HL-60 (cell line): Measurements from ENCODE around the gene EFNB1.

Experiments
- DNase-seq, 2 experiments: peaks; one replicate each; pipeline ENCODE4 v3.0.0-alpha.2; 2010 to 2020; ENCODE audit warnings: low read depth in 1 of 2, low spot score in 1 of 2
- H3K27ac ChIP-seq: fragments of 250-450 bp; sonication (Bioruptor Pico); replicated peaks from 2 replicates; pipeline ENCODE4 v1.5.1; 2020; ENCODE audit warnings: mild to moderate bottlenecking, moderate library complexity
- H3K27me3 ChIP-seq: fragments of 250-450 bp; sonication (Bioruptor Pico); 2 replicates; pipeline ENCODE4 v1.5.1; 2021; ENCODE audit warnings: mild to moderate bottlenecking, moderate library complexity; ENCODE audit not compliant: insufficient read depth, poor library complexity, severe bottlenecking
- H3K4me3 ChIP-seq: replicated peaks from 2 replicates; pipeline ENCODE4 v1.5.1; 2011; ENCODE audit warnings: mild to moderate bottlenecking, control low read depth, low read length; ENCODE audit not compliant: insufficient read depth
- CTCF ChIP-seq: IDR thresholded peaks from one replicate; pipeline ENCODE4 v1.5.1; 2011; ENCODE audit warnings: low read length, control low read depth, inconsistent platforms; ENCODE audit not compliant: insufficient read depth
- GABPA ChIP-seq: IDR thresholded peaks from 2 replicates; pipeline ENCODE4 v1.6.1; 2012; ENCODE audit warnings: low read depth
- POLR2AphosphoS5 ChIP-seq: IDR thresholded peaks from 2 replicates; pipeline ENCODE4 v1.6.1; 2012; ENCODE audit warnings: low read depth
- REST ChIP-seq: IDR thresholded peaks from 2 replicates; pipeline ENCODE4 v1.6.1; 2012; ENCODE audit warnings: low read depth; ENCODE audit not compliant: insufficient replicate concordance
- SPI1 ChIP-seq: IDR thresholded peaks from 2 replicates; pipeline ENCODE4 v1.6.1; 2012; ENCODE audit warnings: low read depth, mild to moderate bottlenecking, borderline replicate concordance

The EFNB1 gene

GRCh38 chrX:68842781-68843581 is 14.2 kb downstream of the EFNB1 start:
- Histone ChIP-seq H3K27ac (peak overlapping the region; percentile 68), H3K27me3 (no peaks in the 10 kb centered on the region), H3K4me3 (no peak overlapping the region)
- TF ChIP-seq REST (no peak), POLR2AphosphoS5 (peak; percentile 46; the same call in 1 of the 2 replicates), SPI1 (peak; percentile 62; the same call in 1 of the 2 replicates)
- DNase-seq, result peak; percentile 45 to 84

DNA sequence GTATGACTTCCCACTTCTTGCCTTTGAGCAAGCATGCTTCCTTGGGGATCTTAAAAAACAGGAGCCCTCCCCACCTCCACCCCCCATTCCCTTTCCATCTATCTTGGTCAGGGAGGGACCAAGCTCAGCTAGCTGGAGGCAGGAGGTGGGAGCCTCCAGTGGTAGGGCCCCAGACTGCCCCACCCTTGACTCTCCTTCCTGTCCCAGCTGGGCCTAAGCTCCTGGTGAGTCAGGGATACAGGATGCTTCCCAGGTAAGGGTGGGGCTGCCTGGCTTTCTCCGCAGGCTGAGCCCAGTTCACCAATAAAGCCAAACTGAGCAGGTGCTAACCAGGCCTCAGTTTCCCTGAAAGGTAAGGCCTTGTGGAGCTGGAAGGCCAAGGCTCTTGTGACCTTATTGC is 15.2 kb downstream of the EFNB1 start:
- DNase-seq, result no peak
- no peak overlapping the region for H3K4me3 ChIP-seq
- no peaks in the 10 kb centered on the region for H3K27me3 ChIP-seq
- TF ChIP-seq REST (no peak), GABPA (no peak), CTCF (no peak), POLR2AphosphoS5 (no peak), SPI1 (no peak)
- H3K27ac ChIP-seq, result no peak overlapping the region

GRCh38 chrX:68844581-68844980 is 15.8 kb downstream of the EFNB1 start:
- no peaks in the 10 kb centered on the region for H3K27me3 ChIP-seq
- H3K27ac ChIP-seq, result no peak overlapping the region
- no peak for DNase-seq
- TF ChIP-seq POLR2AphosphoS5, result no peak
- no peak for TF ChIP-seq GABPA
- no peak for TF ChIP-seq CTCF
- TF ChIP-seq SPI1, result no peak
- TF ChIP-seq REST, result no peak
- H3K4me3 ChIP-seq, result no peak overlapping the region
